K562 (cell line): ENCODE results near the gene DPH1. TPM values are rescaled to one million over a fixed set of nuclear protein-coding genes. Genes with fewer than 3 reads are reported as not detected.

Experiments used
- DMBX1 ChIP-seq: fragments of 250-450 bp; sonication (Bioruptor Pico); IDR thresholded peaks from 2 replicates; pipeline ENCODE4 v1.8.0; 2022; ENCODE audit warnings: inconsistent platforms, mild to moderate bottlenecking, moderate library complexity, borderline replicate concordance
- RBM15 ChIP-seq: fragments of 200-400 bp; formaldehyde crosslinking; IDR thresholded peaks from 2 replicates; pipeline ENCODE4 v1.6.1; 2018; ENCODE audit warnings: mild to moderate bottlenecking, low read length, moderate library complexity; ENCODE audit not compliant: insufficient read depth
- polyA plus RNA-seq, 8 experiments: library from polyadenylated mRNA; depleted of rRNA in 4 of 8; stranded (reverse) in 5 of 8; unstranded in 3 of 8; fragments of >200 nt; fragmentation: Nextera tagmentation in 2 of 8; fragmentation: Illumina TruSeq in 1 of 8; extraction: Ambion mirVana in 2 of 8; extraction: Trizol in 1 of 8; gene quantifications; 2 replicates each; pipeline versions ENCODE4 v1.2.1 to v1.2.3, GENCODE V29; 2011 to 2014; ENCODE audit warnings: inconsistent platforms in 1 of 8, missing spikeins in 1 of 8
- total RNA-seq, 7 experiments: library from RNA; depleted of rRNA in 6 of 7; stranded (reverse); fragments of >200 nt in 6 of 7; fragmentation: Illumina TruSeq in 2 of 7; extraction: Trizol in 2 of 7; gene quantifications; 2 replicates each; pipeline versions ENCODE4 v1.2.1 to v1.2.3, GENCODE V29; 2011 to 2021; ENCODE audit warnings: low replicate concordance in 1 of 7
- TF ChIP-seq, protein P1 (sequence below), 2 experiments: fragments of 450-650 bp; formaldehyde crosslinking in 1 of 2; IDR thresholded peaks; 2 replicates each; pipeline versions ENCODE4 v1.4.0 to v1.6.1; 2014 to 2020; ENCODE audit warnings: mild to moderate bottlenecking in 2 of 2, borderline replicate concordance in 1 of 2, low read depth in 1 of 2
- TF ChIP-seq, protein P2 (sequence below): fragments of 200-800 bp; sonication (Bioruptor generic); IDR thresholded peaks from 2 replicates; pipeline ENCODE4 v1.6.1; 2016; ENCODE audit warnings: missing genetic modification characterization, missing compliant biosample characterization

The DPH1 gene
- total and polyA plus RNA-seq, 9 of the 15 experiments (the other 6 are each of a cell fraction or from before 2014, with no cell fraction given): 0.42 to 40.6 (median 20.2) TPM

DNA sequence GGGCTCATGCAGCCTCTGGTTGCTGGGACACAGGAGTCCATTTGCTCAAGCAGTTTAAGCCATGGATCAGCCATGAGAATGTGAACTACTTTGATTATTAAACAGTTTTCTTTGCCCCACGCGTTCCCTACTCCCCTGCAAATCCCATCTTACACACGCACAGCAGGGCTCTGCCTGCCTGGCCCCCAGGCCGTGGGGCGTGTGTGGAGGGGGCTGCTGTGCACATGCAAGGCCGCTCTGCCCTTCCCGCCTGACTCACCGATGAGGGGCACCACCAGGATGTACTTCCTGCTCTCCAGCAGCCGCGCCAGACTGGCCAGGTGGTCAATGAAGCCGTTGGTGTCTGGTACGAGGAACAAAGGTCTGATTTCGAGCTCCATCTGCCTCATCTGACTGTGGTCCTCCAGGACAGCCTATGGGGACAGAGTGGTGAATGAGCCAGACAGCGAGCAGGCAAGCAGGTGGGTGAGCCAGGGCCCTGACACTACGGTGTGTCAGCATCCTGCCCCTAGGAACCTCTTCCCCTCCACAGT lies 38.6 kb downstream of the DPH1 start (continued):
- TF ChIP-seq, protein P1, sequence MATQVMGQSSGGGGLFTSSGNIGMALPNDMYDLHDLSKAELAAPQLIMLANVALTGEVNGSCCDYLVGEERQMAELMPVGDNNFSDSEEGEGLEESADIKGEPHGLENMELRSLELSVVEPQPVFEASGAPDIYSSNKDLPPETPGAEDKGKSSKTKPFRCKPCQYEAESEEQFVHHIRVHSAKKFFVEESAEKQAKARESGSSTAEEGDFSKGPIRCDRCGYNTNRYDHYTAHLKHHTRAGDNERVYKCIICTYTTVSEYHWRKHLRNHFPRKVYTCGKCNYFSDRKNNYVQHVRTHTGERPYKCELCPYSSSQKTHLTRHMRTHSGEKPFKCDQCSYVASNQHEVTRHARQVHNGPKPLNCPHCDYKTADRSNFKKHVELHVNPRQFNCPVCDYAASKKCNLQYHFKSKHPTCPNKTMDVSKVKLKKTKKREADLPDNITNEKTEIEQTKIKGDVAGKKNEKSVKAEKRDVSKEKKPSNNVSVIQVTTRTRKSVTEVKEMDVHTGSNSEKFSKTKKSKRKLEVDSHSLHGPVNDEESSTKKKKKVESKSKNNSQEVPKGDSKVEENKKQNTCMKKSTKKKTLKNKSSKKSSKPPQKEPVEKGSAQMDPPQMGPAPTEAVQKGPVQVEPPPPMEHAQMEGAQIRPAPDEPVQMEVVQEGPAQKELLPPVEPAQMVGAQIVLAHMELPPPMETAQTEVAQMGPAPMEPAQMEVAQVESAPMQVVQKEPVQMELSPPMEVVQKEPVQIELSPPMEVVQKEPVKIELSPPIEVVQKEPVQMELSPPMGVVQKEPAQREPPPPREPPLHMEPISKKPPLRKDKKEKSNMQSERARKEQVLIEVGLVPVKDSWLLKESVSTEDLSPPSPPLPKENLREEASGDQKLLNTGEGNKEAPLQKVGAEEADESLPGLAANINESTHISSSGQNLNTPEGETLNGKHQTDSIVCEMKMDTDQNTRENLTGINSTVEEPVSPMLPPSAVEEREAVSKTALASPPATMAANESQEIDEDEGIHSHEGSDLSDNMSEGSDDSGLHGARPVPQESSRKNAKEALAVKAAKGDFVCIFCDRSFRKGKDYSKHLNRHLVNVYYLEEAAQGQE (IDR thresholded peaks at IDR 0.05; ENCODE audit: borderline replicate concordance): no peak
- TF ChIP-seq, protein P1 (CRISPR knock-in tag; IDR thresholded peaks at IDR 0.05; ENCODE audit: low read depth): no peak
- TF ChIP-seq RBM15 (no peak), DMBX1 (CRISPR knock-in tag) (no peak)
- TF ChIP-seq, protein P2, sequence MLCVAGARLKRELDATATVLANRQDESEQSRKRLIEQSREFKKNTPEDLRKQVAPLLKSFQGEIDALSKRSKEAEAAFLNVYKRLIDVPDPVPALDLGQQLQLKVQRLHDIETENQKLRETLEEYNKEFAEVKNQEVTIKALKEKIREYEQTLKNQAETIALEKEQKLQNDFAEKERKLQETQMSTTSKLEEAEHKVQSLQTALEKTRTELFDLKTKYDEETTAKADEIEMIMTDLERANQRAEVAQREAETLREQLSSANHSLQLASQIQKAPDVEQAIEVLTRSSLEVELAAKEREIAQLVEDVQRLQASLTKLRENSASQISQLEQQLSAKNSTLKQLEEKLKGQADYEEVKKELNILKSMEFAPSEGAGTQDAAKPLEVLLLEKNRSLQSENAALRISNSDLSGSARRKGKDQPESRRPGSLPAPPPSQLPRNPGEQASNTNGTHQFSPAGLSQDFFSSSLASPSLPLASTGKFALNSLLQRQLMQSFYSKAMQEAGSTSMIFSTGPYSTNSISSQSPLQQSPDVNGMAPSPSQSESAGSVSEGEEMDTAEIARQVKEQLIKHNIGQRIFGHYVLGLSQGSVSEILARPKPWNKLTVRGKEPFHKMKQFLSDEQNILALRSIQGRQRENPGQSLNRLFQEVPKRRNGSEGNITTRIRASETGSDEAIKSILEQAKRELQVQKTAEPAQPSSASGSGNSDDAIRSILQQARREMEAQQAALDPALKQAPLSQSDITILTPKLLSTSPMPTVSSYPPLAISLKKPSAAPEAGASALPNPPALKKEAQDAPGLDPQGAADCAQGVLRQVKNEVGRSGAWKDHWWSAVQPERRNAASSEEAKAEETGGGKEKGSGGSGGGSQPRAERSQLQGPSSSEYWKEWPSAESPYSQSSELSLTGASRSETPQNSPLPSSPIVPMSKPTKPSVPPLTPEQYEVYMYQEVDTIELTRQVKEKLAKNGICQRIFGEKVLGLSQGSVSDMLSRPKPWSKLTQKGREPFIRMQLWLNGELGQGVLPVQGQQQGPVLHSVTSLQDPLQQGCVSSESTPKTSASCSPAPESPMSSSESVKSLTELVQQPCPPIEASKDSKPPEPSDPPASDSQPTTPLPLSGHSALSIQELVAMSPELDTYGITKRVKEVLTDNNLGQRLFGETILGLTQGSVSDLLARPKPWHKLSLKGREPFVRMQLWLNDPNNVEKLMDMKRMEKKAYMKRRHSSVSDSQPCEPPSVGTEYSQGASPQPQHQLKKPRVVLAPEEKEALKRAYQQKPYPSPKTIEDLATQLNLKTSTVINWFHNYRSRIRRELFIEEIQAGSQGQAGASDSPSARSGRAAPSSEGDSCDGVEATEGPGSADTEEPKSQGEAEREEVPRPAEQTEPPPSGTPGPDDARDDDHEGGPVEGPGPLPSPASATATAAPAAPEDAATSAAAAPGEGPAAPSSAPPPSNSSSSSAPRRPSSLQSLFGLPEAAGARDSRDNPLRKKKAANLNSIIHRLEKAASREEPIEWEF (CRISPR knock-in tag): no peak
